HepG2 (cell line): ENCODE results near the gene BCAS3. TPM values are rescaled to one million over a fixed set of nuclear protein-coding genes. Genes with fewer than 3 reads are reported as not detected.

Source experiments
- ATAC-seq: fragments of 200-7000 bp; cut with Tn5 transposase; 3 replicates; pipeline ENCODE4 v1.9.1; 2020; ENCODE audit warnings: mild to moderate bottlenecking, moderate library complexity
- BruUV-seq: library from RNA; stranded (reverse); fragments of 400-500 nt; replicated peaks from 2 replicates; lab custom pipeline; 2021; lab: Mats Ljungman, UMichigan
- CTCF ChIA-PET: fragments of 300-600 bp; formaldehyde crosslinking; extraction: SDS; loops from one replicate; lab custom pipeline; 2021; ENCODE audit warnings: low total read pairs, inconsistent platforms, low intra/inter-chr PET ratio; lab: Yijun Ruan, JAX
- POLR2A ChIA-PET: fragments of 350-600 bp; sonication (Branson Sonifier 250); formaldehyde crosslinking; loops from one replicate; lab custom pipeline; 2020; ENCODE audit warnings: antibody characterized with exemption, inconsistent platforms; lab: Yijun Ruan, JAX
- DNase-seq: peaks from one replicate; pipeline ENCODE4 v3.0.0-alpha.2; 2015; ENCODE audit warnings: low spot score
- FAIRE-seq: peaks from 3 replicates; lab custom pipeline; 2011; peaks lifted over from hg19 to GRCh38; lab: Jason Lieb, UNC
- H2AFZ ChIP-seq: one replicate; pipeline ENCODE4 v1.6.1; 2011; ENCODE audit warnings: low read length, inconsistent platforms
- H3K27ac ChIP-seq: fragments of 300-600 bp; 3 replicates; pipeline ENCODE4 v1.8.0; 2011; ENCODE audit warnings: mixed run types, mild to moderate bottlenecking, mixed read lengths, low read length, inconsistent platforms; ENCODE audit not compliant: insufficient read depth; ENCODE audit errors: extremely low read length
- H3K27me3 ChIP-seq, 2 experiments: fragments of 200-600 bp in 1 of 2; 2 replicates in 1 of 2; 3 replicates in 1 of 2; pipeline versions ENCODE4 v1.6.0 to v1.8.0; 2011; ENCODE audit warnings: low read length in 2 of 2, mild to moderate bottlenecking in 2 of 2, moderate library complexity in 2 of 2, inconsistent platforms in 1 of 2; ENCODE audit not compliant: insufficient read depth in 2 of 2, control insufficient read depth in 1 of 2
- H3K36me3 ChIP-seq, 2 experiments: fragments of 200-600 bp in 1 of 2; replicated peaks in 1 of 2; 2 replicates in 1 of 2; 3 replicates in 1 of 2; pipeline versions ENCODE4 v1.5.1 to v1.8.0; 2011; ENCODE audit warnings: low read length in 2 of 2, inconsistent platforms in 1 of 2; ENCODE audit not compliant: insufficient read depth in 2 of 2, control insufficient read depth in 1 of 2
- H3K4me1 ChIP-seq: 2 replicates; pipeline ENCODE4 v1.5.1; 2012; ENCODE audit warnings: low read length, inconsistent platforms; ENCODE audit not compliant: insufficient read depth
- H3K4me2 ChIP-seq: 2 replicates; pipeline ENCODE4 v1.6.0; 2011; ENCODE audit warnings: low read depth, low read length, inconsistent platforms
- H3K4me3 ChIP-seq, 3 experiments: fragments of 200-600 bp in 1 of 3; sonication (generic), shearing (Covaris generic) in 1 of 3; replicated peaks in 1 of 3; 2 replicates each; pipeline ENCODE4 v1.5.1; 2011 to 2016; ENCODE audit warnings: low read length in 3 of 3, inconsistent platforms in 2 of 3, low read depth in 2 of 3, mild to moderate bottlenecking in 2 of 3, control low read depth in 1 of 3, mixed read lengths in 1 of 3; ENCODE audit not compliant: insufficient read depth in 1 of 3
- H3K79me2 ChIP-seq: one replicate; pipeline ENCODE4 v1.6.1; 2011; ENCODE audit warnings: low read length, inconsistent platforms; ENCODE audit not compliant: insufficient read depth
- H3K9ac ChIP-seq: 2 replicates; pipeline ENCODE4 v1.6.0; 2011; ENCODE audit warnings: mild to moderate bottlenecking, low read depth, low read length, inconsistent platforms; ENCODE audit not compliant: insufficient read depth
- H3K9me3 ChIP-seq: 2 replicates; pipeline ENCODE4 v1.5.1; 2012; ENCODE audit warnings: mild to moderate bottlenecking, low read length
- H4K20me1 ChIP-seq: 2 replicates; pipeline ENCODE4 v1.6.0; 2011; ENCODE audit warnings: inconsistent platforms, mild to moderate bottlenecking, low read length, moderate library complexity; ENCODE audit not compliant: insufficient read depth
- ARNT ChIP-seq: fragments of 450-650 bp; IDR thresholded peaks from 2 replicates; pipeline ENCODE4 v1.6.1; 2017
- CHCHD3 ChIP-seq: sonication (generic); formaldehyde crosslinking; IDR thresholded peaks from 2 replicates; pipeline ENCODE4 v1.8.0; 2022; ENCODE audit warnings: mild to moderate bottlenecking, missing genetic modification reagents, moderate library complexity
- FOXA3 ChIP-seq: IDR thresholded peaks from 2 replicates; pipeline ENCODE4 v1.6.1; 2016; ENCODE audit warnings: missing genetic modification reagents, missing compliant biosample characterization
- FOXP1 ChIP-seq, 2 experiments: fragments of 450-650 bp in 1 of 2; IDR thresholded peaks; 2 replicates each; pipeline ENCODE4 v1.6.1; 2017 to 2018; ENCODE audit warnings: antibody characterized with exemption in 1 of 2
- GABPA ChIP-seq, 2 experiments: IDR thresholded peaks; 2 replicates each; pipeline ENCODE4 v1.6.1; 2011 to 2016; ENCODE audit warnings: low read depth in 2 of 2, low read length in 1 of 2, missing biosample characterization in 1 of 2, missing genetic modification characterization in 1 of 2
- GATAD2A ChIP-seq: IDR thresholded peaks from 2 replicates; pipeline ENCODE4 v1.6.1; 2016
- GPN1 ChIP-seq: sonication (generic); formaldehyde crosslinking; IDR thresholded peaks from 2 replicates; pipeline ENCODE4 v1.5.1; 2020; ENCODE audit warnings: missing genetic modification reagents, borderline replicate concordance
- ISL2 ChIP-seq: sonication (generic); formaldehyde crosslinking; IDR thresholded peaks from 2 replicates; pipeline ENCODE4 v1.5.0; 2020; ENCODE audit warnings: missing genetic modification reagents
- KDM6A ChIP-seq: IDR thresholded peaks from 2 replicates; pipeline ENCODE4 v1.6.1; 2016; ENCODE audit warnings: low read depth
- RARA ChIP-seq: IDR thresholded peaks from 2 replicates; pipeline ENCODE4 v1.6.1; 2016; ENCODE audit warnings: missing genetic modification reagents, missing compliant biosample characterization
- SATB2 ChIP-seq: sonication (generic); formaldehyde crosslinking; IDR thresholded peaks from 2 replicates; pipeline ENCODE4 v1.5.0; 2020; ENCODE audit warnings: missing genetic modification reagents
- ZFP37 ChIP-seq: sonication (generic); formaldehyde crosslinking; IDR thresholded peaks from 2 replicates; pipeline ENCODE4 v1.4.0; 2020; ENCODE audit warnings: missing genetic modification reagents, borderline replicate concordance
- ZFP90 ChIP-seq: sonication (generic); formaldehyde crosslinking; IDR thresholded peaks from 2 replicates; pipeline ENCODE4 v1.8.0; 2022; ENCODE audit warnings: missing genetic modification reagents, mild to moderate bottlenecking, inconsistent platforms, borderline replicate concordance
- ZNF136 ChIP-seq: sonication (generic); formaldehyde crosslinking; IDR thresholded peaks from 2 replicates; pipeline ENCODE4 v1.8.1; 2022; ENCODE audit warnings: low read depth, mild to moderate bottlenecking, moderate library complexity, missing genetic modification reagents
- WGBS: methylation state at CpG from one replicate; pipeline ENCODE4 v1.1.6; 2017; ENCODE audit warnings: low lambda C conversion rate; 5-methylcytosine and 5-hydroxymethylcytosine counted together
- in situ Hi-C: cut with HindIII; loops from 2 replicates; pipeline ENCODE4 v1.10.0; 2017; ENCODE audit warnings: low pct_unique_long_range_greater_than_20kb; ENCODE audit not compliant: extremely low pct_ligation_motif_present
- intact Hi-C: fragments of 100-400 bp; cut with micrococcal nuclease; formaldehyde crosslinking; loops from one replicate; pipeline ENCODE4 v1.10.0; 2022; ENCODE audit not compliant: unreplicated experiment
- polyA plus RNA-seq, 8 experiments: library from polyadenylated mRNA; depleted of rRNA in 3 of 8; stranded (reverse) in 7 of 8; unstranded in 1 of 8; fragments of >200 nt; fragmentation: Illumina TruSeq in 4 of 8; extraction: Trizol in 4 of 8; gene quantifications; 2 replicates each; pipeline versions ENCODE4 v1.2.1 to v1.2.3, GENCODE V29; 2011 to 2016; ENCODE audit warnings: low read depth in 4 of 8, missing spikeins in 1 of 8, mixed read lengths in 1 of 8; ENCODE audit not compliant: insufficient read depth in 1 of 8
- total RNA-seq, 5 experiments: library from RNA; depleted of rRNA; stranded (reverse); fragments of >200 nt; fragmentation: Illumina TruSeq; extraction: Trizol; gene quantifications; 2 replicates each; pipeline ENCODE4 v1.2.3, GENCODE V29; 2016; ENCODE audit warnings: low read depth in 1 of 5
- TF ChIP-seq, protein P1 (sequence below): sonication (generic); formaldehyde crosslinking; IDR thresholded peaks from 2 replicates; pipeline ENCODE4 v1.5.0; 2020; ENCODE audit warnings: mild to moderate bottlenecking, missing genetic modification reagents

BCAS3 gene
- total and polyA plus RNA-seq, 2 of the 13 experiments (the other 11 are each of a cell fraction or from before 2014, with no cell fraction given), result 10.7 to 11.2 TPM

DNA sequence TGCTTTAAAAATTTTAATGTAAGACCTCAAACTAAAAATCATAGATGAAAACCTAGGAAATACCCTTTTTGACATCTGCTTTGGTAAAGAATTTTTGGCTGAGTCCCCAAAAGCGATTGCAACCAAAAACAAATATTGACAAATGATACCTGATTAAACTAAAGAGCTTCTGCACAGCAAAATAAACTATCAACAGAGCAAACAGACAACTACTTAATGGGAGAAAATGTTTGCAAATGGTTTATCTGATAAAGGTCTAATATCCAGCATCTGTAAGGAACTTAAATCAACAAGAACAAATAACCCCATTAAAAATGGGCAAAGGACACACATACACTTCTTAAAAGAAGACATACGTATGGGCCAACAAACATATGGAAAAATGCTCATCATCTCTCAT is 242.5 kb downstream of the BCAS3 start:
- Histone ChIP-seq H3K9me3 (peaks cover 7% of the 10 kb centered on the region), H3K4me2 (no peak overlapping the region), H3K9ac (no peak overlapping the region), H3K27me3 (no peaks in the 10 kb centered on the region; a peak in 1 of 5 replicates), H4K20me1 (no peaks in the 10 kb centered on the region), H3K79me2 (no peaks in the 10 kb centered on the region), H3K4me1 (no peaks in the 10 kb centered on the region), H3K27ac (no peak overlapping the region), H3K4me3 (no peak overlapping the region), H3K36me3 (no peaks in the 10 kb centered on the region), H2AFZ (no peak overlapping the region)
- POLR2A ChIA-PET, result no interaction called here
- TF ChIP-seq CHCHD3 (CRISPR knock-in tag) (no peak), ARNT (no peak), SATB2 (CRISPR knock-in tag) (peak; percentile 57; the same call in 1 of the 2 replicates), ZFP37 (CRISPR knock-in tag) (no peak), GATAD2A (CRISPR knock-in tag) (0 out of 2 replicates have a peak, but pooled peaks have one; percentile 19), RARA (no peak), FOXA3 (CRISPR knock-in tag) (peak; percentile 37; the same call in 1 of the 2 replicates), ISL2 (CRISPR knock-in tag) (peak; percentile 65; the same call in 1 of the 2 replicates), FOXP1 (IDR thresholded peaks at IDR 0.05) (no peak), FOXP1 (CRISPR knock-in tag; IDR thresholded peaks at IDR 0.05) (peak; percentile 16; the same call in 1 of the 2 replicates), GABPA (IDR thresholded peaks at IDR 0.05; ENCODE audit: low read depth, low read length) (no peak), GABPA (CRISPR knock-in tag; IDR thresholded peaks at IDR 0.05; ENCODE audit: low read depth) (no peak), ZNF136 (CRISPR knock-in tag) (no peak), GPN1 (no peak), KDM6A (CRISPR knock-in tag) (no peak), ZFP90 (CRISPR knock-in tag) (no peak)
- TF ChIP-seq, protein P1, sequence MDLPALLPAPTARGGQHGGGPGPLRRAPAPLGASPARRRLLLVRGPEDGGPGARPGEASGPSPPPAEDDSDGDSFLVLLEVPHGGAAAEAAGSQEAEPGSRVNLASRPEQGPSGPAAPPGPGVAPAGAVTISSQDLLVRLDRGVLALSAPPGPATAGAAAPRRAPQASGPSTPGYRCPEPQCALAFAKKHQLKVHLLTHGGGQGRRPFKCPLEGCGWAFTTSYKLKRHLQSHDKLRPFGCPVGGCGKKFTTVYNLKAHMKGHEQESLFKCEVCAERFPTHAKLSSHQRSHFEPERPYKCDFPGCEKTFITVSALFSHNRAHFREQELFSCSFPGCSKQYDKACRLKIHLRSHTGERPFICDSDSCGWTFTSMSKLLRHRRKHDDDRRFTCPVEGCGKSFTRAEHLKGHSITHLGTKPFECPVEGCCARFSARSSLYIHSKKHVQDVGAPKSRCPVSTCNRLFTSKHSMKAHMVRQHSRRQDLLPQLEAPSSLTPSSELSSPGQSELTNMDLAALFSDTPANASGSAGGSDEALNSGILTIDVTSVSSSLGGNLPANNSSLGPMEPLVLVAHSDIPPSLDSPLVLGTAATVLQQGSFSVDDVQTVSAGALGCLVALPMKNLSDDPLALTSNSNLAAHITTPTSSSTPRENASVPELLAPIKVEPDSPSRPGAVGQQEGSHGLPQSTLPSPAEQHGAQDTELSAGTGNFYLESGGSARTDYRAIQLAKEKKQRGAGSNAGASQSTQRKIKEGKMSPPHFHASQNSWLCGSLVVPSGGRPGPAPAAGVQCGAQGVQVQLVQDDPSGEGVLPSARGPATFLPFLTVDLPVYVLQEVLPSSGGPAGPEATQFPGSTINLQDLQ (CRISPR knock-in tag), result no peak
- FAIRE-seq, result no peak
- intact Hi-C loops, result no loop called here
- peak; percentile 12 for DNase-seq
- no peak for ATAC-seq
- CTCF ChIA-PET, result no interaction called here
- in situ Hi-C loops, result no loop called here
- 18% methylated on average over 2 of the region's 2 CpGs for WGBS
- no TSS peak for BruUV-seq
